GM18861 (cell line): ENCODE results near the gene NBPF6.
"Not testable (repeated sequence)": the region's sequence is repeated elsewhere in the genome, so short reads cannot be mapped to it uniquely, and the experiment has no call there.

Source experiments
- ATAC-seq: cut with Tn5 transposase; IDR thresholded peaks from one replicate; pipeline ENCODE4 v1.9.1; 2021; ENCODE audit not compliant: unreplicated experiment

Gene NBPF6

DNA sequence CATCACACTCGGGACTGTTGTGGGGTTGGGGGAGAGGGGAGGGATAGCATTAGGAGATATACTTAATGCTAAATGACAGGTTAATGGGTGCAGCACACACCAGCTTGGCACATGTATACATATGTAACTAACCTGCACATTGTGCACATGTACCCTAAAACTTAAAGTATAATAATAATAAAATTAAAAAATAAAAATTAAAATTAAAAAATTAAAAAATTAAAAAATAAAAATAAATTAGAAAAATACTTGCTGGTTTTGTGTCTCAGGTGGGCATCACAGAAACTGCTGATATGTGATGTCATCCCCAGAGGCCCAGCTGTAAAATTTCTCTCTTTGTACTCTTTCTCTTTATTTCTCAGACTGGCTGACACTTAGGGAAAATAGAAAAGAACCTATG is 44.9 kb downstream of the NBPF6 start:
- ATAC-seq = not testable (repeated sequence)

DNA sequence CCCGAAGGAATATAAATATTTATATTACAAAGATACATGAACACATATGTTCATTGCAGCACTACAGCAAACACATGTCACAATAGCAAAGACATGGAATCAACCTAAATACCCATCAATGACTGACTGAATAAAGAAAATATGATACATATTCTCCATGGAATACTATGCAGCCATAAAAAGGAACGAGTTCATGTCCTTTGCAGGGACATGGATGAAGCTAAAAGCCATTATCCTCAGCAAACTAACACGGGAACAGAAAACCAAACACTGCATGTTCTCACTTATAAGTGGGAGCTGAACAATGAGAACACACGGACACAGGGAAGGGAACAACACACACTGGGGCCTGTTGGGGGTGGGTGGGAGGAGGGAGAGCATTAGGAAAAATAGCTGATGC is 46.7 kb downstream of the NBPF6 start:
- not testable (repeated sequence) for ATAC-seq

DNA sequence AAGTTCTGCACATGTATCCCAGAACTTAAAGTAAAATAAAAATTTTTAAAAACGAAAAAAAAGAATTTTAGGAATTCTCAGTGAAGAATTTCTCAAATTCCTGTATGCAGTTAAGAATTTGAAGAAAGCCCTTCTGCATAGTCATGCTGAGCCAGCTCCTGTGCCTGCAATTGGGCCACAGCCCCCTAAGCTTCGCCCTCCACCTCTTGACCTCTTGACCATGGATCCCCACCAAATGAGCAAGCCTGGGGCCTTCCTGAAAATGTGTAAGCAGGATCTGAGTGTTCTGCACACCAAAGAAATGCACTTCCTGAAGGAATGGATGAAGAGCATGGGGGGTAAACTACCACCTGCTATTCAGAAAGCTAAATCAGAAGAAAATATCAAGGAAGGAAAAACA is 52.0 kb downstream of the NBPF6 start:
- no peak for ATAC-seq

DNA sequence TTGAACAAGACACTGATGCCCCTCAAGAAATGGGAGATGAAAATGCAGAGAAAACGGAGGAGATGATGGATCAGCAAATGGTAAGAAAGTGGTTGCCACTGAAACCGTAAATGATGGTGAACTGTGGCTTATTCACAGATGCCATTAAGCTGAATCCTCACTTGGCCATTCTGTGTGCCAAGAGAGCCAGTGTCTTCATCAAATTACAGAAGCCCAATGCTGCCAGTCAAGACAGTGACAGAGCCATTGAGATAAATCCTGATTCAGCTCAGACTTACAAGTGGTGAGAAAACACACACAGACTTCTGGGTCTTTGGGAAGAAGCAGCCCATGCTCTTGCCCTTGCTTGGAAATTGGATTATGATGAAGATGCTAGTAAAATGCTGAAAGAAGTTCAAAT is 52.5 kb downstream of the NBPF6 start:
- ATAC-seq = no peak

DNA sequence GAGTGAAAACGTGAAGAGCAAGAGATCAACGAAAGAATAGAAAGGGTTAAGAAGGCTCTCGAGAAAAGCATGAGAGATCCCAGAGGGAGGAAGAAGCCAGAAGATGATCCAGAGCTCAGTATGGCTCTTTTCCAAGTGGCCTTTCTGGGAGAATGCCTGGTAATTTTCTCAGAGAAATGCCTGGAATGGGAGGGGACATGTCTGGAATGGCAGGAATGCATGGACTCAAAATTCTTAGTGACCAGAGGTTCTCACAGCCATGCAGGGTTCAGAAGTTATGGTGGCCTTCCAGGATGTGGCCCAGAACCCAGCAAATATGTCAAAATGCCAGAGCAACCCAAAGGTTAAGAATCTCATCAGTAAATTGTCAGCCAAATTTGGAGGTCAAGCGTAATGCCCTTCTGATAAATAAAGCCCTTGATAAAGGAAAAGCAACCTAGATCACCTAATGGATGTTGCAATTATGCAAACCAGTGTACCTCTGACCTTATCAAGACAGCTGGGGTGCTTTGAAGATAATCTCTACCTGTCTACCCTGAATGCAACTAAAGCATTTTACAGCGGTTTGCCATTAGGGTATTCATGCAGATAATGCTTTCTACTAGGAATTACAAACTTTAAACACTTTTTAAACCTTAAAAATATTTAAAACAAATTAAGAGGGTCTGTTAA is 53.1 kb downstream of the NBPF6 start:
- ATAC-seq = no peak

DNA sequence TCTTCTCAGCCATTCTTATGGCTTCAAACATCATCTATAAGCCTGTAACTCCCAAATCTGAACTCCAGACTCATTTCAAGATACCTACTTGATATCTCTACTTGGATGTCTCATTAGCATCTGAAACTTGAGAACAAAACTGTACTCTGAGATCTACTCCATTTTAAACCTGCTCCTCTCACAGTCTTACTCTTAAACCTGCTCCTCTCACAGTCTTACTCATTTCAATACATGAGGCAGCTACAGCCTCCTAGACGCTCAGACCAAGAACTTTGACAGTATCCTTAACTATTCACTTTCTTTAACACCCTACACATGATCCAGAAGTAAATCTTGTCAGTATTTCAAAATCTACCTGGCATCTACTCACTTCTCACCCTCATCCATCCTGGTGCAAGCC is 54.3 kb downstream of the NBPF6 start:
- no peak for ATAC-seq

DNA sequence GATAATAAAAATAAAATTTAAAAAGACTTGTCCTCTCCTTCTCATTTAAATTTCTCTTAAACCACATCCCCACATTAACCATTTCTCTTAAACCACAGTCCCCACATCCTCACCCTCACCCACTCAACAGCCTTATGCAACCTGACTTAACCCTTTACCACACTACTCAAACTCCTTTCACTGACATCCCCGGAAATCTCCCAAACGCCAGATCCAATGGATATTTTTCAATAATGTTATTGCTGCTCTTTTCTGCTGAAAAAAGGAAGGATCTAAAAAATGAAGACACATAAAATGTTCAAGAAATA is 55.6 kb downstream of the NBPF6 start:
- ATAC-seq = no peak

DNA sequence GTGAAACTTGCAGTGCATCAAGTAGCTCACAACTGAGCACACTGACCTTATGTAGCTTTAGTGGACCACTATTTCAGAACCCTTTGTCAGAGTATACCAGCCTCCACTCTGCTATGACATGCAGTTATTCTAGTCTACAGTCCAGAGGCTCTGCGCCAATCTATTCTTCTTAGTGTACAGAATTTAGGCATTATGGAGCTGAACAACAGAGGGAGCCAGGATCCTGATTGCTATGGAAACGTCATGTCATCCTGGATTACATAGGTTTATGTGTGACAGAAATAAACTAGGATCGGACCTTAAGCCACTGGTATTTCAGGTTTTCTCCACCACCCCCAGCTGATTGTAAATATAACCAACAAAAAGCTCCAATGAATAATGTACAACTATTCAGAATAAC is 61.6 kb downstream of the NBPF6 start:
- no peak for ATAC-seq

DNA sequence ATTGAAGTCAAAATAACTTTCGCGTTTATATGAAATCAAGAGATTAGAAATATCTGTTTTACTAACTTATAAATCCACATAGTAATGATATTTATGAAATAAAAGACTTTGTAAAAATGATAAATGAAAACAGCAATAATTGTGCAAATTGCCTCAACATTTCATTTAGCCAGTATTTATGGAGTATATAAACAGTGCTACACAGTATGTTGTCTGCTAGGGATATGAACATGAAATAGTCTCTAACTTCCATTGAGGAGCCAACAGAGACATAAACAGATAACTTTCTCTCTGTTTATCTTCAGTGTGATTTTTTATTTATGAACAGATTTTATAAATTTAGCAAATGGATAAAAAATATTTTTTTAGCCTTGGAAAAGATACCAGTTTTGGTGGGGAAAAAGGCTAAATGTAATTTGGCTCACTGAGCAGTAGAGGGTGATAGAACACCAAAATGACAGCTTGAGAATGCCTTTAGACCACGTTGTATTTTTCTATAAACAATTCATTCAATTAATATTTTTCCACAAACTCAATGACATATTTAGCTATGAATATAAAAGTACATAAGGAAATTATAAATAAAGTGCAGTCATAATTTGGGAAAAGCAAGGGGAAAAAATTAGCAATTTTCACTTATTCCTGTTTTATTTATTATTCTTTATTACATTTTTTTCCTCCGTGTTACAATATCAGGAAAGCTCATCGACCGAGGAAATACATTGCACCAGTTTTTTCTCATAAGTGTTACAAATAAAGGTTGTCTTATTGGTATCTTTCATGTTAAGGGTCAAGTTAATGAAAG is 62.3 kb downstream of the NBPF6 start:
- ATAC-seq = no peak

DNA sequence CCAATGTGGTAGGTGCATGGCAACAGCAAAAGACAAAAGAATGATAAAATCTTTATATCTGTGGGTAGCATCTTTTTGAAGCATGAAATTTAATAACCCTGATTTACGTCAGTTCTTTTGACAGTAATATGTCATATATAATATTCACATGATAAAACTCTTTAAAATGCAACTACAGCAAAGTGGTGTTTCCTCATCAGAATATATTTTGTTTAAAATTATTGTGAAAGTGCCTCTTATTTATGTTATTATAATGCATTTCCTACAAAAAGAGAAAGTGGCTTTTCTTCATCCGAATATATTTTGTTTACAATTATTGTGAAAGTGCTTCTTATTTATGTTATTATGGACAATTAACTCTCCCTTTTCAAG is 62.9 kb downstream of the NBPF6 start:
- no peak for ATAC-seq

DNA sequence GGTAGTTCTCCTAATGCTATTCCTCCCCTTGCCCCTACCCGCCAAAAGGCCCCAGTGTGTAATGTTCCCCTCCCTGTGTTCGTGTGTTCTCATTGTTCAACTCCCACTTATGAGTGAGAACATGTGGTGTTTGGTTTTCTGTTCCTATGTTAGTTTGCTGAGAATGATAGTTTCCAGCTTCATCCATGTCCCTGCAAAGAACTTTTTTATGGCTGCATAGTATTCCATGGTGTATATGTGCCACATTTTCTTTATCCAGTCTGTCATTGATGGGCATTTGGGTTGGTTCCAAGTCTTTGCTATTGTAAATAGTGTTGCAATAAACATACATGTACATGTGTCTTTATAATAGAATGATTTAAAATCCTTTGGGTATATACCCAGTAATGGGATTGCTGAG is 63.8 kb downstream of the NBPF6 start:
- not testable (repeated sequence) for ATAC-seq

DNA sequence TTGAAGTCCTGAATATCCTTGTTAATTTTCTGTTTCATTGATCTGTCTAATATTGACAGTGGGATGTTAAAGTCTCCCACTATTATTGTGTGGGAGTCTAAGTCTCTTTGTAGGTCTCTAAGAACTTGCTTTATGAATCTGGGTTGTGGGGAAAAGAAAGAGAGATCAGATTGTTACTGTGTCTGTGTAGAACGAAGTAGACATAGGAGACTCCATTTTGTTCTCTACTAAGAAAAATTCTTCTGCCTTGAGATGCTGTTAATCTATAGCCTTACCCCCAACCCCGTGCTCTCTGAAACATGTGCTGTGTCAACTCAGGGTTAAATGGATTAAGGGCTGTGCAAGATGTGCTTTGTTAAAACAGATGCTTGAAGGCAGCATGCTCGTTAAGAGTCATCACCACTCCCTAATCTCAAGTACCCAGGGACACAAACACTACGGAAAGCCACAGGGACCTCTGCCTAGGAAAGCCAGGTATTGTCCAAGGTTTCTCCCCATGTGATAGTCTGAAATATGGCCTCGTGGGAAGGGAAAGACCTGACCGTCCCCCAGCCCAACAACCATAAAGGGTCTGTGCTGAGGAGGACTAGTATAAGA is 67.3 kb downstream of the NBPF6 start:
- ATAC-seq = not testable (repeated sequence)
